Activated T-cell treated with anti-CD3 and anti-CD28 coated beads for 48 hours (primary cell): ENCODE results near the gene NUTF2.
"Not testable (repeated sequence)": the region's sequence is repeated elsewhere in the genome, so short reads cannot be mapped to it uniquely, and the experiment has no call there.

Experiments
- DNase-seq: peaks from one replicate; pipeline ENCODE4 v3.0.0-alpha.2; 2020; ENCODE audit warnings: low read depth

The NUTF2 gene

DNA sequence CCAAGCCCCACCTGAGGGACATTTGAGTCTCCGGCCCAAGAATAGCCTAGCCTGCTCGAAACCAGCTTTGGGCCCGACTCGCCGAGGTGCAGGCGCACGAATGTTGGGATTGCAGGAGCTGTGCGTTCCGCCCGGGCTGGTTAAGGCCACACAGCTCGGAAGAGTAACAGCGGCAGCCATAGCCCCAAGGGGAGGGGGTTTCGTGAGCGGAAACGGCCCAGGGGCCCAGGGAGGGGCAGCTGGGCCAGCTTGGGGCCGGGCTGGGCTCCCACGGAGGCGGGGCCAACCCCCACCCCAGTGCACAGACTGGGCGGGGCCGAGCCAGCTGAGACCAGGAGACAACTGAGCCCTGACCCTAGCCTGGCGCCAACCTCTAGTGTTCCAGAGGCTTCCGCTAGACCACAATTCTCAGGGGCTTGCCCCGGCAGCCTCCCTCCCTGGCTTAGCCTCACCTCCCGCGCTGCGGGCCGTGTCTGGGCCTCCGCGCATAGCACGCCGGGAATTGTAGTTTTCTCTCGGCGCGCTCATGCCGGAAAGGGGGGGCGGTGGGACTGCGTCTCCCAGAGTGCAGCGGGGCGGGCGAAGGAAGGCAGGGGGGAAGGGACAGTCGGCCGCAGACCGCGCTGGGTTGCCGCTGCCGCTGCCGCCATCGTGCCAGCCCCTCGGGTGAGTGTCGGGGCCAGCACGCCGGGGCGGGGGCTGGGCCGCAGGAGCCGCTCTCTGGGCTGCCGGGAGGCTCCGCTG, at the start of gene NUTF2:
TSS of gene NUTF2 (plus strand) at position 614 of the 744 bp plus-strand sequence. CDS start 18,198 bp downstream, outside the sequence.
- peak; percentile 95 for DNase-seq

DNA sequence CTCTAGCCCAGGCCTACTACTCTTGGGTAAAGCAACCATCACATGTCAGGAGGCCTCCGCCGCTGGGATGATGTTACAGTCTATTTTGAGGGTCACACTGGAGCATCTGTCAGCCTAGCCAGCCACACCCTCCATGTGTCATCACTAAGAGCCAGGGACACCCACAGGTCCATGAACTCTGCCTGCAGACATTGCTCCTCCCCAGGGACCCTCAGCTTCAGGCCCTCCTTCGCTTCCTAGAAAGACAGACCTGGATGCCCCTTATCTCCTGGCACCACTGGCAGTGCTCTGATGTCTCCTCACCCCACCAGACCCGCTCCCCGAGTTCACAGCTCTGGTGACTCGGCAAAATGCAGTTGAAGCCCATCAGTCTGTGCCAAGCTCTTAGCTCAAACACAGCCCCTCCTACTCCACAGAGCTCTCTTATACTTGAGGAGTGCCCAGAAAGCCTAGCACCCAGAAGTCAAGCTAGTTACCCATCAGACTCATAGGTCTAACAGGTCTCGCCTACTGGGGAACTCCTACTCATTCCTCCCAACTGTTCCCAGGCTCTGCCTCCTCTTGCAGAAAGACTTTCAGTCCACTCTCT, 46.3 kb upstream of the NUTF2 start:
- no peak for DNase-seq

GRCh38 chr16:67801241-67801640, 45.5 kb upstream of the NUTF2 start:
- DNase-seq, result no peak

DNA sequence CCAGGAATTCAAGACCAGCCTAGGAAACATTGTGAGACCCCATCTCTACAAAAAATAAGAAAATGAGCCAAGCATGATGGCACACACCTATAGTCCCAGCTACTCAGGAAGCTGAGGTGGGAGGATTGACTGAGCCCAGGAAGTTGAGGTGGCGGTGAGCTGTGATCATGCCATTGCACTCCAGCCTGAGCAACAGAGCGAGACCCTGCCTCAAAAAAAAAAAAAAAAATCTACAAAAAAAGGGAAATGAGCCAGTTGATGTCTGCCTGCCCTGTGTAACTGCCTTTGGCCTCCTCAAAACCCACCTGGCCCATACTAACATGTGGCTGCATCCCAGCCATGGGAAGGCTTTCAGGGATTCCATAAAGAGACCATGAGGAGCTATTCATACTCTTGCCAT, 44.9 kb upstream of the NUTF2 start:
- DNase-seq, result no peak

DNA sequence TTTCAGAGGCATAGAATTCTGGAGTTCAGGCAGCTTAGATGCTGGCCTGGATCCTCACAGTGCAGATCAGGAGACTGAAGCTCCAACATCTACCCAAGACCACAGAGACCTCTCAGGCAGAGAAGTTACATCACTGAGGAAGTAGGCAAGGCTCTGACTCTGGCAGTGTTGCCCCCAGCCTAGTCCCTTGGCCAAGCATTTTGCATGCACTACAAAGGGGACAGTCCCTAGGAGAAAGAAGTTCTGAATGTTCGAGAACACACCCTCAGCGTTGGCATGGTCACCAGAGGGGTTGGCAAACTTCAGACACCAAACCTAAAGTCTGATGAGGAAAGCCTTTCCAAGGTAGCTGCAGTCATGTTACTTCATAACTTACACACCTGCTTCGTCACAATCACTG, 42.8 kb upstream of the NUTF2 start:
- no peak for DNase-seq

GRCh38 chr16:67804853-67805542, 41.7 kb upstream of the NUTF2 start:
- DNase-seq, result no peak

DNA sequence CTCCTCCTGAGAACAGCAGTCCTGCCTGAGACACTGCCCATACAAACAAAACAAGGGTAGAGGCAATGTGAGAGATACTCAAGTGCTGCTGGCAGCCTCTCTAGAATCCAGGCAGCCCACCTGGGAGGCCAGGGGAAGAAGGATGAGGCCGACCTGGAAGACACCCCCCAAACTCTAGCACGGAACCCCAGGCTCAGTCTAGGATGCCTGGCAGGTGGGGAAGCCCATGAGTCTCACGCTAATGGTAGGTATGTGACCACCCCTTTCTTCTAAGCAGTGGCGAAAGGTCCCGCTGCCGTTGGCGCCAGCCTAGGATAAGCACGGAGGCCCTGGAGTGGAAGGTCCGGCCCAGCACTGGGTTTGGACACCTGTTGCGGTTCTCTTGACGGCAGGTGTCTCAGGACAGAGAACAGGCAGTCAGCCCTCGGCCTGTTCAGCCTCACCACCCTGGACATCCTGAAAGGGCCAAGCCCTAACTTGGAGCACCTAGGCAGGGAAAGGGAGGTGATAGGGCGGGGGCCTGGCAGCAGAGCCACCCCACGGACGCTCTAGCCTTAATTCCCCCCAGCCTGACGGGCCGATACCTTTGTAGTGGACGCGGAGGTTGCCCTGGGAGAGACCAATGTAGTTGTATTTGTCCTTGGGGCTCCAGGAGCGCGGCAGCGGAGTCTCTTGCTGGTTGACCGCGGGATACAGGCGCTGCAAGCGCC, 40.9 kb upstream of the NUTF2 start:
- DNase-seq, result no peak

DNA sequence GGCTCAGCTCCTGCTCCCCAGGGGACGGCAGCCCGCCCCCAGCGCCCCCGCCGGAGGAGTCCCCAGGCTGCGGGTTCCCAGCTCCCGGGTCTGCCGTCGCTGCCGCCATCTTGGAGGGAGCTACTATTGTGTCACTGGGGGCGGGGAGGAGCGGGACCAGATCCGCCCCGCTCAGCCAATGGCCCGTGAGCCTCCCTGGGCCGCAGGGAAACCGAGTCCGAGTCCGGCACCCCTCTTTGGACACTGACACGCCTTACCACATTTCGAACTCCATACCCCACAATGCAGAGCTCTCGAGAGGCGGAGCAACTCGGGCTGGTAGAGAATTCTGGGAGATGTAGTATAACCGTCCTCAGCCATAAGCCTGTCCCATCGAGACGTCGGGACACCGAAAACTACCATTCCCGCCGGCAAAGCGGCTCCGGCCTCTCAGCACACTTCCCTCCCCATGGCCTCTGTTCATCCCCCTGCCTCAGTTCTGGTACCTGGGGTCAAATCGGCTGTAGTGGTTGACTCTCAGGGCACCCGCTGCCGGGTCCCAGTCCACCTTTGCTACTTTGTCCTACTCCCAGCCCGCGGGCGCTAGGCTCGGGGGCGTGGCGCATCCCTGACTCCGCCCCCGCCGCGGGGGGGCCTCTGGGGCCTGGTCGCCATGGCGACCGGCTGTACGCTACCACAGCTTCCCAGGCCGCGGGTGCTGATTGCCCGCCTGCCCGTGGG, 40.1 kb upstream of the NUTF2 start, which contains the start of the genes RANBP10 and TSNAXIP1:
TSS of gene RANBP10 (minus strand) at position 133 of the 720 bp plus-strand sequence. CDS start at position 109, 24 bp downstream.
TSS of gene TSNAXIP1 (plus strand) at position 462 of the 720 bp plus-strand sequence. CDS start 261 bp downstream, outside the sequence.
- peak; percentile 95 for DNase-seq

DNA sequence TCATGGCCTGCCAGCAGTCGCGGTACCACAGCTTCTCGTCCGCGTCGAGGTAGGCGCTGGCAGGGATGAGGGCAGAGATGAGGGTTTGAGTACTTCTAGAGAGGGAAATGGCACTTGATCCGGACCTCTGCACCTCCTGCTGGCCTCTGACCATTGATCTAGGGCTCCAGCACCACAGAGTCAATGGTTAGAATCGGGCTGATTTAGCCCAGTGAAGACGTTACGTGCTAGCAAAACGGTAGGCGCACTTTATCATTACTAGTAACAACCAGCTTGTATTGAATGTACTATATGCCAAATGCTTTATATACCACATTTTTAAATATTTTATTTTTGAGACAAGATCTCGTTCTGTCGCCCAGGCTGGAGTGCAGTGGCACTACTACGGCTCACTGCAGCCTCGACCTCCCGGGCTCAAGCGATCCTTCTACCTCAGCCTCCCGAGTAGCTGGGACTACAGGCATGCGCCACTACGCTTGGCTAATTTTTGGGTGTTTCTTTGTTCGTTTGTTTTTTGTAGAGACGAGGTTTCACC, 39.5 kb upstream of the NUTF2 start:
- no peak for DNase-seq

- no peak for DNase-seq
Measured at GRCh38 chr16:67811899-67812298, 34.8 kb upstream of the NUTF2 start.

DNA sequence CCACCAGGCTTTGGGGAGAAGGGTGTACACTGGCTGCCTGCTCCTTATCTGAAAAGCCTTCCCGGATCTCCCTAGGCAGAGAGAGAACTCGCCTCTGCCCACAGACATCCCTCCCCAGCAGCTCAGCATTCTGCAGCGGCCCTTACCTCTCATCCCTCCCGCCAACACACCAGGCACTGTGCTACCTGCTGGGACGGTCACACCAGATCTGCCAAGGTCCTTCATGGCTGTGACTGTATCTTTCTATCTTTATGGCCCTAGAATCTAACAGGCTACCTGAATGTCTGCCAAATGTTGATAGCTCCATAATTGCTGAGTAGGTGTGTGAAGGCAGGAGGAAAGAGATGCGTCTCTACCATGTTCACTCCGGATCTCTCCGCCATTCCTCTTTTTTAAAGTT, 32.2 kb upstream of the NUTF2 start:
- DNase-seq, result no peak

DNA sequence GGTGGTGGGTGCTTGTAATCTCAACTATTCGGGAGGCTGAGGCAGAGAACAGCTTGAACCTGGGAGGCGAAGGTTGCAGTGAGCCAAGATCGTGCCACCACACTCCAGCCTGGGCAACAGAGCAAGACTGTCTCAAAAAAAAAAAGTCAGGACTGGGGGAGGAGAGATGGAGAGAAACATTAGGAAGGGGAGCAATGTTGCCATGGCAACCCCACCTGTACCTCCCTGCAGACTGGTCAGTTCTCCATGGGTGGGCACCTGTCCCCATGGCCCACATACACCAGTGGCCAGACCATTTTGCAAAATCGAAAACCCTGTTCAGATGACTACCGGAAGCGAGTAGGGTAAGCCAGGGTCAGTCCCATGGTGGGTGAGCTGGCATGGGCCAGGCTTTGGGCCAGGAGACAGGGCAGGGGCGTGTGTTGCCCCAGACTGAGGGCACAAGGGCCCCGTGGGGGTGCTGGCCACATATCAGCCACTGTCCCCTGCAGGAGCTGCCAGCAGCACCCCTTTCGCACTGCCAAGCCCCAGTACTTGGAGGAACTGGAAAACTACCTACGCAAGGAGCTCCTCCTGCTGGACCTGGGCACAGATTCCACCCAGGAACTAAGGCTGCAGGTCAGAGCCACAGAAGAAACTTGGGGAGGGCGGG, 26.0 kb upstream of the NUTF2 start:
- no peak for DNase-seq

DNA sequence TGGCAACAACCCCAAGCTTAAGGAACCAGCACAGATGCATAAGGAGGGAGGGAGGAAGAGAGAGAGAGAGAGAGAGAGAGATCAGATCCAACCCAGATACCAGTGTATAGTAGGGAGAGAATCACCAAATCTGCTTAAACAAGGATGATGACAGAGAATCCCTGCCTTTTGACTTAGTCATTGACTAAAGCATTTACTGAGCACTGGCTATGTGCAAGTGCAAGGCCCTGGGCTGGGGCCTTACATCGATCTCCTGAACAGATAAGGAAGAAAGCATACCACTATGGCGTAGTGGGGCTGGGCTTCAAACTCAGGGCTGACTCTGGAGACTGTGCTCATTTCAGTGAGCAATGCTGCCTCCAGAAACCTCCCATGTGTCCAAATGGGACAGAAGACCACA, 24.2 kb upstream of the NUTF2 start:
- DNase-seq, result no peak

DNA sequence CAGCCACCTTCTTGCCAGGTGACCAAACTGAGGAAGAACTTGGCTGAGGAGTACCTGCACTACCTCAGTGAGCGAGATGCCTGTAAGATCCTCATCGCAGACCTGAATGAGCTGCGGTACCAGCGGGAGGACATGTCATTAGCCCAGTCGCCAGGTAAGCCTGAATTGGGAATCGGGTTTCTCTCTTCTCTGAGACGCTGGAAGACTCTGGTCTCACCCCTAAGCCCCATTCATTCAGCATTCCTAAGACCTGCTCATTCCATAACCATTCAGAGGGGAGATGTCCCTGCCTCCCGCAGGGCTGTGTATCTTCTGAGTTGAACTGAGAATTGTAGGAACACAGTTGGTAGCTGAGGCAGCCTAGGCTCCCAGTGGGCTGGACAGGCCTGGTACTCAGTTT, 21.6 kb upstream of the NUTF2 start:
- no peak for DNase-seq

DNA sequence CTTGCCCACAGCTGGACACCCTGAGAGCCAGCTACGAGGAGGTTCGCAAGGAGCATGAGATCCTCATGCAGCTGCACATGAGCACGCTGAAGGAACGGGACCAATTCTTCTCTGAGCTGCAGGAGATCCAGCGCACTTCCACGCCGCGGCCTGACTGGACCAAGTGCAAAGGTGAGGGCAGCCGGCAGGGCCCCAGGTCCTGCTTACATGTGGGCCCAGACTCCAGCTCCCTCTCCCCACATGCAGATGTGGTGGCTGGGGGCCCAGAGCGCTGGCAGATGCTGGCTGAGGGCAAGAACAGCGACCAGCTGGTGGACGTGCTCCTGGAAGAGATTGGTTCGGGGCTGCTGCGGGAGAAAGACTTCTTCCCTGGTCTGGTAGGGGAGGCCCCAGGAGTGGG, 20.8 kb upstream of the NUTF2 start:
- no peak for DNase-seq

GRCh38 chr16:67828651-67829050, 18.1 kb upstream of the NUTF2 start:
- no peak for DNase-seq

GRCh38 chr16:67833030-67833414, 13.7 kb upstream of the NUTF2 start:
- DNase-seq, result no peak

DNA sequence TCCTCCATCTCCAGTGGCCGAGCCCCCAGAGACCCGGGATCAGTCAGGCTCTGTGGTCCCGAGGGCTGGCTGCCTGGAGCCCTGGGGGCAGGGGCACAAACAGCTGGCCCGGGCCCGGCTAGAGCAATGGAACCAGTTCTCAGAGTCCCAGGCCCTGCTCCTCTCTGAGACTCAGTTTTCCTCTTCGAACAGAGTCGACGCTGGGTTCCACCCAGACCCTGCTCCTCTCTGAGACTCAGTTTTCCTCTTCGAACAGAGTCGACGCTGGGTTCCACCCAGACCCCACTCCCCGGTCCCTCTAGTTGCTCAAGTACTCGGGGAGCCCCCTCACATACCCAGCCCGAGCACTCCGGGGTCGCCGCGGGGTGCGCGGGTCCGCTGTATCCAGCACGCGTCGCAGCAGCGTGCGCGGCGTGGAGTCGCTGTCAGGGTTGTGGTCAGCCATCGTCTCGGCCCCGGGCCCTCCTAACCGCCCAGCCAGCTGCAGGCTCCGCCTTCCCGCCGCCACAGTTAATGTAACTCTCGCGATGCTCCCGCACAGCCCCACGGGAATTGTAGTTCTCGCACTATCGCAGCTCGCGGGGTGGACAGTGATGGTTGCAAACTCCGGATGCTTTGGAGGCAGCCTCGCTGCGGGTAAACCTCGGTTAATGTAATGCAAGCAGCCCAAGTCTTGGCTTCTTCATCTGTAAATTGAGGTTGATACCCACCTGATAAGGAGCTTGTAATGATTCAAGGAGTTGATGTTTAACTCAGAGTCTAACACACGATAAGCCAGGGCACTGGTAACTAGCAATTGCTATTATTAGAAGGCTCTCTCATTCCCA, 13.1 kb upstream of the NUTF2 start:
- DNase-seq, result peak; percentile 91

GRCh38 chr16:67834242-67834614, 12.5 kb upstream of the NUTF2 start:
- DNase-seq, result no peak

DNA sequence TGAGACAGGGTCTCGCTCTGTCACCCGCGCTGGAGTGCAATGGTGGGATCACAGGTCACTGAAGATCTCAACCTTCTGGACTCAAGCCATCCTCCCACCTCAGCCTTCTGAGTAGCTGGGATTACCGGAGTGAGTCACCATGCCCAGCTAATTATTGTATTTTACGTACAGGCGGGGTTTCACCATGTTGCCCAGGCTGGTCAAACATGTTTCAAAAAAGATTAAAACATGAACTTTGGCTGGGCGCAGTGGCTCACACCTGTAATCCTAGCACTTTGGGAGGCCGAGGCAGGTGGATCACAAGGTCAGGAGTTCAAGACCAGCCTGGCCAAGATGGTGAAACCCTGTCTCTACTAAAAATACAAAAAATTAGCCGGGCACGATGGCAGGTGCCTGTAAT, 9.5 kb upstream of the NUTF2 start:
- DNase-seq, result not testable (repeated sequence)
